DND-41 (cell line): ENCODE measurements around the gene ACTL6B.

Source experiments
- ATAC-seq: fragments of 200-7000 bp; cut with Tn5 transposase; 3 replicates; pipeline ENCODE4 v1.9.1; 2021; ENCODE audit warnings: low read depth; ENCODE audit not compliant: insufficient read depth
- DNase-seq: peaks from one replicate; pipeline ENCODE4 v3.0.0-alpha.2; 2020
- H2AFZ ChIP-seq: 2 replicates; pipeline ENCODE4 v1.6.0; 2012; ENCODE audit warnings: low read depth, low read length
- H3K27ac ChIP-seq: 2 replicates; pipeline ENCODE4 v1.5.1; 2012; ENCODE audit warnings: low read length, inconsistent platforms
- H3K27me3 ChIP-seq: fragments of 200-600 bp; sonication (generic); 2 replicates; pipeline ENCODE4 v1.6.0; 2012; ENCODE audit warnings: low read length, mild to moderate bottlenecking, inconsistent platforms; ENCODE audit not compliant: insufficient read depth, poor library complexity
- H3K36me3 ChIP-seq: 2 replicates; pipeline ENCODE4 v1.5.1; 2012; ENCODE audit warnings: low read length, inconsistent platforms; ENCODE audit not compliant: insufficient read depth
- H3K4me1 ChIP-seq: 2 replicates; pipeline ENCODE4 v1.5.1; 2012; ENCODE audit warnings: mild to moderate bottlenecking, low read length; ENCODE audit not compliant: insufficient read depth
- H3K4me2 ChIP-seq: 2 replicates; pipeline ENCODE4 v1.6.0; 2012; ENCODE audit warnings: mild to moderate bottlenecking, moderate library complexity, low read length, inconsistent platforms; ENCODE audit not compliant: insufficient read depth
- H3K4me3 ChIP-seq, 2 experiments: fragments of 200-600 bp in 1 of 2; shearing (Covaris generic) in 1 of 2; 2 replicates each; pipeline ENCODE4 v1.5.1; 2012 to 2016; ENCODE audit warnings: inconsistent platforms in 2 of 2, low read length in 2 of 2, mild to moderate bottlenecking in 2 of 2, low read depth in 1 of 2, moderate library complexity in 1 of 2
- H3K79me2 ChIP-seq: 2 replicates; pipeline ENCODE4 v1.6.0; 2012; ENCODE audit warnings: low read length, inconsistent platforms; ENCODE audit not compliant: insufficient read depth
- H3K9ac ChIP-seq: 2 replicates; pipeline ENCODE4 v1.6.0; 2012; ENCODE audit warnings: low read depth, mild to moderate bottlenecking, inconsistent platforms, low read length, moderate library complexity
- H3K9me3 ChIP-seq: 2 replicates; pipeline ENCODE4 v1.5.1; 2012; ENCODE audit warnings: low read length, moderate library complexity, mild to moderate bottlenecking, inconsistent platforms; ENCODE audit not compliant: insufficient read depth, severe bottlenecking
- H4K20me1 ChIP-seq: 2 replicates; pipeline ENCODE4 v1.6.0; 2012; ENCODE audit warnings: low read length; ENCODE audit not compliant: insufficient read depth
- EZH2 ChIP-seq: IDR thresholded peaks from 3 replicates; pipeline ENCODE4 v1.6.1; 2012; ENCODE audit warnings: borderline replicate concordance, low read depth, mild to moderate bottlenecking, moderate library complexity, low read length, inconsistent platforms; ENCODE audit not compliant: severe bottlenecking
- TF ChIP-seq, protein P1 (sequence below): IDR thresholded peaks from 2 replicates; pipeline ENCODE4 v1.5.1; 2012; ENCODE audit warnings: borderline replicate concordance, low read length, moderate library complexity, mild to moderate bottlenecking; ENCODE audit not compliant: poor library complexity, severe bottlenecking; ENCODE audit errors: extremely low read depth

The ACTL6B gene

DNA sequence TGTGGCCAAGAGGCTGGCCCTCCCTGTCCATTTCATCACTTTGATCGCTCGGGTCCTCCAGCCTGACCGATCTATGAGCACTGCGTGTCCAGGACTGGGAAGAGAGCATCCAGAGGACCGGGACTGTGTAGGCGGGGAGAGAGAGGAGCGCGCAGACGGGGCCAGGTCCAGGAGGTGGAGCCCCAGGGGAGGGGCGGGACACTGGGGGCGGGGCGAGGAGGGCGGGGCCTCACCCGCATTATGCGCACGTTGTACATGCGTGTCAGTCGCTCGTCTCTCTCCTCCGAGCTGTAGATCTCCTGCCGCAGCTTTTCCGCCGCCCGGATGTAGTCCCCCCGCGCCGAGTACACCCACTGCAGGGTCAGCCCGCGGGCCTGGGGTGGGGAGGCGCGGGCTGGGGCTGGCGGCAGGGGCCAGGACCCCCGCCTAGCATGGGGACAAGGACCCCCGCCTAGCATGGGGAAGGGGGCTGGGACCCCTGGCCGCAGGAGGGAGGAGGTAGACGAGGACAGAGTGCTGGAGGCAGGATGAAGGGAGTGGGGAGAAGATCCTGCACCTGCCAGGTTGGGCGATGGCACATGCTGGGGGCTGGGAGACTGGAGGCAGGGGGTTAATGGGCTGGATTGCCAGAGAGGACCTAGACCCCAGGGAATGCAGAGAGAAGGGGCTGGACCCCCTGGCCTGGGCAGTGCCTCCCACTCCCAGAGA is 29.6 kb downstream of the ACTL6B start:
- Histone ChIP-seq H3K4me2 (peak overlapping the region; percentile 94), H3K4me3 (peak overlapping the region; percentile 9 to 65; a peak in 3 of 4 replicates), H3K9ac (peak overlapping the region; percentile 69), H3K27ac (peak overlapping the region; percentile 76), H3K27me3 (no peaks in the 10 kb centered on the region), H3K9me3 (no peaks in the 10 kb centered on the region), H2AFZ (peak overlapping the region; percentile 96), H4K20me1 (no peaks in the 10 kb centered on the region), H3K79me2 (no peaks in the 10 kb centered on the region), H3K4me1 (peaks cover 18% of the 10 kb centered on the region), H3K36me3 (no peaks in the 10 kb centered on the region)
- peak; percentile 93 for DNase-seq
- no peak for TF ChIP-seq EZH2
- TF ChIP-seq, protein P1, sequence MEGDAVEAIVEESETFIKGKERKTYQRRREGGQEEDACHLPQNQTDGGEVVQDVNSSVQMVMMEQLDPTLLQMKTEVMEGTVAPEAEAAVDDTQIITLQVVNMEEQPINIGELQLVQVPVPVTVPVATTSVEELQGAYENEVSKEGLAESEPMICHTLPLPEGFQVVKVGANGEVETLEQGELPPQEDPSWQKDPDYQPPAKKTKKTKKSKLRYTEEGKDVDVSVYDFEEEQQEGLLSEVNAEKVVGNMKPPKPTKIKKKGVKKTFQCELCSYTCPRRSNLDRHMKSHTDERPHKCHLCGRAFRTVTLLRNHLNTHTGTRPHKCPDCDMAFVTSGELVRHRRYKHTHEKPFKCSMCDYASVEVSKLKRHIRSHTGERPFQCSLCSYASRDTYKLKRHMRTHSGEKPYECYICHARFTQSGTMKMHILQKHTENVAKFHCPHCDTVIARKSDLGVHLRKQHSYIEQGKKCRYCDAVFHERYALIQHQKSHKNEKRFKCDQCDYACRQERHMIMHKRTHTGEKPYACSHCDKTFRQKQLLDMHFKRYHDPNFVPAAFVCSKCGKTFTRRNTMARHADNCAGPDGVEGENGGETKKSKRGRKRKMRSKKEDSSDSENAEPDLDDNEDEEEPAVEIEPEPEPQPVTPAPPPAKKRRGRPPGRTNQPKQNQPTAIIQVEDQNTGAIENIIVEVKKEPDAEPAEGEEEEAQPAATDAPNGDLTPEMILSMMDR = no peak
- ATAC-seq = peak; percentile 96

DNA sequence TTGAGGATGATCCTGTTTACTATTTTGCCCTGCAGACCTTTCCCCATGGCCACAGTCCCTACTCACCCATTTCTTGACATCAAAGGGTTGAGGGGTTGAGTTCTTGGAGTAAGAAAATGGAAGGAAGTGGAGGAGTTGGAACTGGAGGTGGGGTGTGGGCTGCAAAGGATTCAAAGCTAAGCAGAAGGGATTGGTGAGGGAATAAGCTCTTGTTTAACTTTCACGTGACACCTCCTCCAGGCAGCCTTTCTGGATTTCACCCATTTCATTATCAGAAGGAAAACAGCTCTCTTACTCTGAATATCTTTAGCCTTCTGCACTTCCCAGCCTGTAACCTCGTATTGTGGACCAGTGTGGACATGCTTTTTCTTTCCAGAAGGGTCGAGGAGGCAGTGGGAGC is 30.2 kb downstream of the ACTL6B start:
- TF ChIP-seq, protein P1 = no peak
- TF ChIP-seq EZH2 = no peak
- Histone ChIP-seq H3K4me2 (peak overlapping the region; percentile 94), H3K4me1 (peaks cover 18% of the 10 kb centered on the region), H3K9ac (peak overlapping the region; percentile 69; the same call in 1 of the 2 replicates), H2AFZ (peak overlapping the region; percentile 96), H3K4me3 (peak overlapping the region; percentile 5 to 65; a peak in 2 of 4 replicates), H3K27me3 (no peaks in the 10 kb centered on the region), H3K9me3 (no peaks in the 10 kb centered on the region), H4K20me1 (no peaks in the 10 kb centered on the region), H3K27ac (0 out of 2 replicates have a peak overlapping the region, but pooled peaks have one; percentile 19), H3K36me3 (no peaks in the 10 kb centered on the region), H3K79me2 (no peaks in the 10 kb centered on the region)
- DNase-seq = no peak
- no peak for ATAC-seq

DNA sequence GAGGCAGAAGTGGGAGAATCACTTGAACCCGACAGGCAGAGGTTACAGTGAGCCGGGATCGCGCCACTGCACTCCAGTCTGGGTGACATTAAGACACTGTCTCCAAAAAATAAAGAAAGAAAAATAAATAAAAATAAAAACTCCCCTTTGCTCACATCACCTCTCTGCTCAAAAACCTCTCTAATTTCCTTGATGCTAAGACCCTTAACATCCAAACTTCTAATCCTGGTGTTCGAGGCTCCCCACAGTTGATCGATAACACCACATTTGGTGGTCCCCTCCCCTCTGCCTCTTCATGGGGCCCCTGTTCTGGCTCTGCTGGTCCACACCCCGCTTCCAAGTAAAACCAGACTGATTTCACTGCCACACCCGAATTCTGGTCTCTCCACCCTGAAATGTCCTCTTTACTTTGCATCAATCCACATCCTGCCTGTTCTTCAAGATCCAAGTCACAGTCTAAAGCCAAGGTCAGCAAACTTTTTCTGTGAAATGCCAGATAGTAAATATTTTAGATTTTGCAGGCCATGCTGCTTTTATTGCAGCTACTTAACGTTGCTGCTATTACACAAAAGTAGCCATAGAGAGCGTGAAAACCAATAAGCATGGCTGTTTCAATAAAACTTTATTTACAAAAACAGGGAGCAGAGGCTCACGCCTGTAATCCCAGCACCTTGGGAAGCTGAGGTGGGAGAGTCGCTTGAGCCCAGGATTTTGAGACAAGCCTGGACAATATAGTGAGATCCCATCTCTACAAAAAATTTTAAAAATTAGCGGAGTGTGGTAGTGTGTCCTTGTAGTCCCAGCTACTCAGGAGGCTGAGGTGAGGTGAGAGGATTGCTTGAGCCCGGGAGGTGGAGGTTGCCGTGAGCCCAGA is 32.1 kb downstream of the ACTL6B start:
- Histone ChIP-seq H3K79me2 (no peaks in the 10 kb centered on the region), H3K27ac (no peak overlapping the region), H3K27me3 (no peaks in the 10 kb centered on the region), H3K4me3 (no peak overlapping the region), H3K4me2 (no peak overlapping the region), H3K36me3 (no peaks in the 10 kb centered on the region), H3K4me1 (peaks cover 18% of the 10 kb centered on the region), H3K9me3 (no peaks in the 10 kb centered on the region), H2AFZ (no peak overlapping the region), H3K9ac (no peak overlapping the region), H4K20me1 (no peaks in the 10 kb centered on the region)
- DNase-seq = no peak
- ATAC-seq = no peak
- TF ChIP-seq EZH2 = no peak
- TF ChIP-seq, protein P1 = no peak
